HG03280 (cell line): ENCODE data around the gene SLC22A23.
A peak's percentile ranks its signal among the peaks of the same experiment; 100 is the strongest.

Experiments used
- ATAC-seq: cut with Tn5 transposase; IDR thresholded peaks from one replicate; pipeline ENCODE4 v1.9.1; 2021; ENCODE audit warnings: mild to moderate bottlenecking, moderate library complexity; ENCODE audit not compliant: unreplicated experiment

Gene SLC22A23

DNA sequence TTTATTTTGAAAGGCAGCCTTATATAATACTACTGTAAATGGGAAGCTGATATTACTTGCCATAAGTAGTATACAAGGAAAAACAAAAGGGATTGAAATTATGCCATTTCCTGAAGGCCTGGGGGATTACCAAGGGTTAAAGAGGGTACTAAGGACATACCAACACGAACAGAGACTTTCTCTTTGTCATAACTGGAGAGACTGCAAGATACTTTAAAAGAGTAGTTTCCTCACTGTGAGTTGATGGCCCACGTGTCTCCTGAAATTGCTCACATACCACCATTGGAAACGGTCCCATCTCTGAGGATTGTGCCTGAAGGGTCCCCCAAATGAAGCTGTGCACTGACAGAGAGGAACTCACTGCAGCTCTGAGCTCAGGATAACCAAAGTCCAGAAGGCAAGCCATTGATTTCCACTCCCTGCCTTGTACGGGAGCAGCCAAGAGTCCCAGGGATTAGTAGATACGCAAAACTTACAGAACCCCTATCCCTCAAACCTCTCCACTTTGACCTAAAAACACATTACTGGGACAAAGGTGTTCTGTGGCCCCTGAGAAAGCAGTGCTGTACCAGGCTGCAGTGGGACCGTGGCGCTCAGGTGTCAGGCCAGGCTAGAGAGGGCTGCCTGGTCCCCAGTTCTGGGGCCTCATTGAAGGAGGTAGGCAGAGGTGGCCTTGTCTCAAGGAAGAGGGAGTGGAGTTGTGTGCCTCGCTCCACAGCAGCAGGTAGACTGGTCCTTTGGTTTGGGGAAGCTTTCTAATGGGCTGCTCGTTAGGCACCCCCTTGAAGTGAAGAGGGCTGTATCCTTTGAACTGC, 182.9 kb downstream of the SLC22A23 start:
- ATAC-seq: no peak

GRCh38 chr6:3272911-3273547, 183.8 kb downstream of the SLC22A23 start:
- no peak for ATAC-seq

GRCh38 chr6:3271756-3272155, 185.1 kb downstream of the SLC22A23 start:
- no peak for ATAC-seq

DNA sequence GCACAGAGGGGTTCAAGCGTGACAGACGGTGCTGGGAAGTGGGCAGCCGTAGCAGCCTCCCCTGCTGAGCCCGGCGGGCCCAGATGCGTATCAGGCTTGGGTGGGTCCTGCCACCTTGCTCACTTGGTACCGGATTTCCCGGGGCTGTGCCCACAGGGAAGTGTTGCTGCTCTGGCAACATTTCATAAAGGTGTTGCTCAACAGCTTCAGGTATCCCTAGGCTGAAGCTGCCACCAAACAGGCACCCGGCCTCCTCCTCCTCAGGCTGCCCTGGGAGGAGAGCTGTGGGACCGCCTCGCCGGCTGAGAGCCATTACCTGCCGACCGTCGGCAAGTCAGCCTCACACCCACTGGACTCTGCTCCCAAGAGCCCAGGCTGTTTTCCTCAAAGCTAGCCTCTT, 186.6 kb downstream of the SLC22A23 start:
- no peak for ATAC-seq

- ATAC-seq: no peak
These were observed 187.4 kb downstream of the SLC22A23 start for GRCh38 chr6:3269281-3269975.

DNA sequence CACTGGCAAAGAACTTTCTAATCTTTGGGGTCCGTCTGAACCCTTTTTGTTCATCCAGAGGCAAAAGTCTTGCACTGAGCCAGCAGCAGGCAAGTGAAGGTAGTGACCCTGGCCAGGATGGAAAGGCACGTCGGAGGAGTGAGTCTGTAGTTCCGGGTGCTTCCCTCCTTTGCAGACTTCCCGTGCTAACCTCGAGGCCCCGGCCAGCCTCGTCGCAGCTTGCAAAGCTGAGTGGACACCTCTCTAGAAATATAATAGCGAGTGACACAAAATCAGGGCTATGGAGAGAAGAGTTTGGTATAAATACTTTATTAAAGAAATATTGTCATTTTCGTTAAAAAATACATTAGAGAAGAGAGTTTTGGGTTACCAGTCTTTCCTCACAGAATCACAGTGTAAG, 188.2 kb downstream of the SLC22A23 start:
- no peak for ATAC-seq

- ATAC-seq: no peak
These were observed 189.7 kb downstream of the SLC22A23 start for GRCh38 chr6:3267162-3267561.

DNA sequence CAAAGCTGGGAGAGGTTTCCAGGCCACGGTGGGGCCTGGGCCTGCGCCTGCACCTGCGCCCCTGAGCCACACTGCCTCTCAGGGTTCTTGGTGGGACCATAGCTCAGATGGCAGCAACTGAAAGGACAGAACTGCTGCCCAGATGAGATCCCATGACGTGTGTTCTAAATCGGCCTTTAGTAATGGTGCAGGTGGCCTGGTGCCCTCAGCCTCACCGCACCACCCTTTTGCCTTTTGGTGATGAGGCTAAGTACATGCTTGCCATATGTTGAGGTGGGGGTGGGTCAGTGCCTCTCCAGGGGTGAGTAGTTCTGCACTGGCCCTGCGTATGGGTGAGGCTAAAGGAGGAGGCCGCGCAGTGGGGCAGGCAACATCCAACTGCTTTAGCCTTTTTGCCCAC, 190.7 kb downstream of the SLC22A23 start:
- ATAC-seq: no peak

- ATAC-seq: no peak
These were observed 191.2 kb downstream of the SLC22A23 start for GRCh38 chr6:3265671-3266070.

GRCh38 chr6:3264356-3264755, 192.5 kb downstream of the SLC22A23 start:
- ATAC-seq: no peak

DNA sequence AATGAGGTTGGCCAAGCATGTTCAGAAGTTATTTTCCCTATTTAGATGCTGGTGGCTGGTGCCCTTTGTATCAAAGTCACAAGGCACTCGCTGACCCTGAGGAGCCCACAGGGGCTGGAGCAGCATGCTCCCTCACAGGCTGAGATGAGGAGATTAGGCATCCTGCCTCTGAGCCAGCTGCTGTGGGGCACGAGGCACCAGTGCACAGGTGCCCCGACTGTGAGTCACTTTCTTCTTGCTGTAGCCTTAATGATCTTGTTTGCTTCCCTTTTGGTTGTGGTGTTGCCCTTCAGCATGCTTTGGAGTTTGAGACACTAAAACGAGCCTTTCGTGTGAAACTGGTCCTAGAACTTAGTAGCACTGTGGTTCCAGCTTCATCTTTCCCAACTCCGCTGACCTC, 193.8 kb downstream of the SLC22A23 start:
- no peak for ATAC-seq

DNA sequence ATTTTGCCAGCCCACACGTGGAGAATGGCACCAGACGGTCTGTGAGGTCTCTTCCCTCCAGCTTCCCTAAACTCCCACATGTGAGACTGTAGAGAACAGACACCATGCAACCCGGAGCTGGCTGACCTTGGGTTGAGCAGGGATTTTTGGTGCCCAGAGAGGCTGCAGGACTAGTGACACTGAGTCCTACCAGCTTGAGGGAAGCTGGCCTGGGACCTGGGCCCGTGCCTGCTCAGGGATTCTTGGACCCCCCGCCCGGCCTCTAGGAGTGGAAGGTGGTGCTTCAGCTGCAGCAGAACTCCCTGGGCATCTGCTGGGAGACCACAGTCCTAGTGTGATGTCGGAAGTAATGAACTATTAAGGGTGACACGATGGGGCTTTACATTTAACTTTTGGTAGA, 194.9 kb downstream of the SLC22A23 start:
- no peak for ATAC-seq

DNA sequence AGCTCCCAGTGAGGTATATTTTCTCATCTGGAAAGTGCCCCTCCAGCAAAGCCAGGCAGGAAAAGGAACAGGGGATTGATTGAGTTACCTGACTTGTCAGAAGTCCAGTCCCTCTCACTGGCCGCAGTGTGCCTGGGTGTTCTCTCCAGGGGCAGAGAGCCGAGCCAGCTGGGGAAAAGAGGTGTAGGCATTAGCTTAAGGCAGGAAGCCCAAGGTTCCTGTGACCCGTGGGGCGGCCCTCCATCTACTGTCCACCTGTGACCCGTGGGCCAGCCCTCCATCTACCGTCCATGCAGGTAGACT, 195.4 kb downstream of the SLC22A23 start:
- no peak for ATAC-seq

DNA sequence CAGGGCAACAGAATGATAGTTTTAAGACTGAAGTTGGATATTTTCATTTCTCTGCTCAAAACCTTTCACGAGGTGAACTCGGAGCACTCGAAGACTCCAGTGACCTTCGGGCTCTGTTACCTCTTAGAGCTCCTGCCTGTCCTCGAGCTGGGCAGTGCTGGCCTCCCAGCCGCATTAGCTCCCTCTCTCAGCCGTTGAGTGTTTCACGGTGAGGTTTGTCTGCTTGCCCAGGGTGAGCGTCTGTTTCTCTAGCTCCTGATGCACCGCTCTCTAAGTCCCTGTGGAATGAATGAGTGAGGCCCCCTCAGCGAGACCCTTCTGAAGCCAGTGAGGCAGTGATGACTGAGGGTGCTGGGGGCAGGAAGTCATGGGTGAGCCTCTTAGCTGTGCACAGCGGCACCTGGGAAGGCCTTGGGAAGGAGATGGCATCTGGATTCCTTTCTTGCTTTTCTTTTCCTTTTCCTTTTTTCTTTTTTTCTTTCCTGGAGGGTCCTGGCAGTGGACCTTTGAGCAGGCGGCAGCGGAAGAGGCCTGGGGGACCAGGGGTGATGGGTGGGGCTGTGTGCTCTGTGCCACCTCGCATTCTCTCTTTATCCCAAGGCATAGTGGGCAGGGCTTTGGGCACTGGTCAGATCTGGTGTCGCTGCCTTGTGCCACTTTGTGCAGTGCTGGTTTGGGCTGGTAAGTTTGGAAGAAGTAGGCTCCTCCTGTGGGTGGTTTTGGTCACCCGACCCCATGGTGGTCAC, 195.9 kb downstream of the SLC22A23 start:
- no peak for ATAC-seq

DNA sequence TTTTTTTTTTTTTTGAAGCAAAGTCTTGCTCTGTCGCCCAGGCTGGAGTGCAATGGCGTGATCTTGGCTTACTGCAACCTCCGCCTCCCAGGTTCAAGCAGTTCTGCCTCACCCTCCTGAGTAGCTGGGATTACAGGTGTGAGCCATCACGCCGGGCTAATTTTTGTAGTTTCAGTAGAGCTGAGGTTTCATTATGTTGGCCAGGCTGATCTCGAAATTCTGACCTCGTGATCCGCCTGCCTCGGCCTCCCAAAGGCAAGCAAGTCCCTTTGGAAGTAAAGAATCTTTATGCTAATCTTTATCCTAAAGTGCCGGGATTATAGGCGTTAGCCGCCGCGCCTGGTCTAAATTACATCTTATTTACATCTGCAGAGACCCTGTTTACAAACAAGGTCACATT, 196.6 kb downstream of the SLC22A23 start:
- no peak for ATAC-seq

DNA sequence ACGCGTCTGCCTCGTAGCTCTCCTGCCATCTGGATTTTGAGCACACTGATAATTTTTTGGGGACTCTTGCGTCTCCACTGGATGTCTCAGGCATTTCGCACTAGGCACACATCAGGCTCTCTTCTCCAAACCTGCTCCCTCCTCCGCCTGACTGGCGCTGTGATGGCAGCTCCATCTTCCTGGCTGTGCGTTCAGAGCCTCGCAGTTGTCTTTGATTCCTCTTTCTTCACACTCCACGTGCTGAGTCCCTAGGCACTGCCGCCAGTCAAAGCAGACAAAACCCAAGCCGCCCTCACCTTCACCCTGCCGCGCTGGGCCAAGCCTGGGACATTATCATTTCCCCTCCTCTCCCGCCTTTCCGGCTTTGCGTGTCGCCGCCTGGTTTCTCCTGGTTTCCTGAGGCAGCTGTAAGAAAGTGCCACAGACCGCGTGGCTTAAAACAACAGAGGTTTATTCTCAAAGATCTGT, 197.3 kb downstream of the SLC22A23 start:
- peak; percentile 13 for ATAC-seq

- peak; percentile 84 for ATAC-seq
These were observed 197.9 kb downstream of the SLC22A23 start, which contains the start of gene PSMG4 for GRCh38 chr6:3258720-3259490. TSS of gene PSMG4 (plus strand) at chr6:3258947. CDS start at chr6:3259023, 76 bp downstream.

DNA sequence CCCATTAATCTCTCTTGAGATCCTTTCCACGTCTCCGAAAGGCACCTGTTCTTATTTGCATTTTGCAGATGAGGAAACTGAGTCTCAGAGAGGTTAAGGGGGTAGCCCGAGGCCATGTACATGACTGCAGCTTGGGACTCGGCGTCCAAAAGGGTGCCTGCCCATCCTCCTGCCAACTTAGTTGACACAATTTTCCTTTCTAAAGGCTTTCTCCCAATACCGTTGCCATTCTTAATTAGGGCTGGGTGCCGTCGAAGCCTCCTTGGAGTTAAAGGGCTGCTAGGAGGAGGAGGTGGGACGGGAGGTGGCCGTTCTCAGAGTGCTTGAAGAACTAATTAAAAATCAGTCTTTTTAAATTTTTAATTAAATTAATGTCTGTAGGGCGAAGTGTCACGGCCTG, 198.6 kb downstream of the SLC22A23 start:
- ATAC-seq: no peak

DNA sequence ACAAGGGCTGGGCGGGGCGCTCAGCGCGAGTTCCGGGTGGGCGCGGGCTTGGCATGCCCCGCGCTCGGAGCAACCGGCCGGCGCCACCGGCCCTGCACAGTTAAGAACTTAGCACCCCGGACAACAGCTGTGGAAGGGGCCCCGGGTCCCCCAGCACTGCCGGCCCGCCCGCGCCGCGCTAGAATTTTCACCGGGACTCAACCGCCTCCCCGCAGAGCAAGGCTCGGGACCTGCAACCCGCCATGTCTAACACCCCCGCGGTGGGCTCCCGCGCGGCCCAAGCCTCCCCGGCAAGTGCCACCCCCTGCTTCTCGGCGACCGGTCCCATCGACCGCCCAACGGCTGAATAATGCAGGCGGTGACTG, 203.3 kb downstream of the SLC22A23 start:
- no peak for ATAC-seq

DNA sequence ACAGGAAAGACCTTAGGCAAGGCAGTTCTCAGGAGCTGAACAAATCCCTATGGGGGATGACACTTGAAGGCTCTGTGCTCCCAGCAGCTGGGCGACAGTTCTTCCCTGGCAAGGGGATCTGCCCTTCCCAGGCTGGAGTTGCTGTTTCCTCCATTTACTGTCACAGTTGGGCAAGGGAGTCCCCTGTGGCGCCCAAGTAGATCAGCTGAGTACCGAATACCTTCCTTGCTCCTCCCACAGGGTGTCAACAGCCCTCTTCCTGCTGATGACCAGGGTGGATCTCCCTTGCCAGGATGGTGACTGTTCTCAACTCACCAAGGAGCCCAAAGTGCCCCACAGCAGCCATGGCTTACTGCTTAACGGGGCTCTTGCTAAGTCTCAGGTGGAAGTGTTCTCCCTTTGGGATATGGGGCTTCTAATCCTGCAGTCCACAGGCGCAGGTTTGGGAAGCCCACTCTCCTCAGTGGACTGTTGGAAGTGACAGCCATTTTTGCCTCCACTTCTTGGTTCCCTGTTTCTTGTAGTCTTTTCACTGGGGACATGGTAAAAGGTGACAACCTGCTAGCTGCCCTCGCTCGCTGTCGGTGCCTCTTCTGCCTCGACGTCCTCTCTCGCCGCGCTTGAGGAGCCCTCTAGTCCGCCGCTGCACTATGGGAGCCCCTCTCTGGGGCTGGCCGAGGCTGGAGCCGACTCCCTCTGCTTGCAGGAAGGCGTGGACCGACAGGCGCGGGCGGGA, 203.8 kb downstream of the SLC22A23 start:
- no peak for ATAC-seq
